GM23248 (cell line): ENCODE results near the gene GRN. TPM values are rescaled to one million over a fixed set of nuclear protein-coding genes. Genes with fewer than 3 reads are reported as not detected.

Experiments used
- DNase-seq: peaks from one replicate; pipeline ENCODE4 v3.0.0-alpha.2; 2015
- H2AFZ ChIP-seq: fragments of 200-600 bp; sonication (generic); 2 replicates; pipeline ENCODE4 v1.6.1; 2016; ENCODE audit warnings: antibody characterized with exemption
- H3F3A ChIP-seq: fragments of 200-600 bp; sonication (generic); 2 replicates; pipeline ENCODE4 v1.6.1; 2016; ENCODE audit warnings: mild to moderate bottlenecking, antibody characterized with exemption, mixed run types; ENCODE audit not compliant: insufficient read depth
- H3K27ac ChIP-seq: fragments of 200-600 bp; sonication (generic); 2 replicates; pipeline ENCODE4 v1.5.1; 2016; ENCODE audit warnings: mild to moderate bottlenecking
- H3K27me3 ChIP-seq: fragments of 200-600 bp; sonication (generic); replicated peaks from 2 replicates; pipeline ENCODE4 v1.6.1; 2016; ENCODE audit warnings: mild to moderate bottlenecking; ENCODE audit not compliant: insufficient read depth
- H3K36me3 ChIP-seq: fragments of 200-600 bp; sonication (generic); 2 replicates; pipeline ENCODE4 v1.6.1; 2016; ENCODE audit warnings: low read depth, mild to moderate bottlenecking
- H3K4me1 ChIP-seq: fragments of 200-600 bp; sonication (generic); 2 replicates; pipeline ENCODE4 v1.6.1; 2016; ENCODE audit warnings: mild to moderate bottlenecking; ENCODE audit not compliant: insufficient read depth
- H3K4me2 ChIP-seq: fragments of 200-600 bp; sonication (generic); one replicate; pipeline ENCODE4 v1.6.1; 2016; ENCODE audit warnings: mild to moderate bottlenecking; ENCODE audit not compliant: unreplicated experiment
- H3K4me3 ChIP-seq: fragments of 200-600 bp; sonication (generic); 2 replicates; pipeline ENCODE4 v1.5.1; 2016; ENCODE audit warnings: mild to moderate bottlenecking
- H3K79me2 ChIP-seq: fragments of 200-600 bp; sonication (generic); 2 replicates; pipeline ENCODE4 v1.6.1; 2016; ENCODE audit warnings: mild to moderate bottlenecking; ENCODE audit not compliant: insufficient read depth
- H3K9ac ChIP-seq: fragments of 200-600 bp; sonication (generic); 2 replicates; pipeline ENCODE4 v1.6.1; 2016; ENCODE audit warnings: mild to moderate bottlenecking
- H3K9me2 ChIP-seq: fragments of 200-600 bp; sonication (generic); 2 replicates; pipeline ENCODE4 v1.6.1; 2016; ENCODE audit warnings: mixed run types, mild to moderate bottlenecking, moderate library complexity; ENCODE audit not compliant: insufficient read depth
- H3K9me3 ChIP-seq: fragments of 200-600 bp; sonication (generic); one replicate; pipeline ENCODE4 v1.6.1; 2017; ENCODE audit warnings: low read depth
- H4K20me1 ChIP-seq: fragments of 200-600 bp; sonication (generic); 2 replicates; pipeline ENCODE4 v1.6.0; 2016; ENCODE audit not compliant: insufficient read depth
- EZH2 ChIP-seq: fragments of 200-600 bp; sonication (generic); IDR thresholded peaks from 2 replicates; pipeline ENCODE4 v1.6.1; 2018; ENCODE audit warnings: antibody characterized with exemption, mild to moderate bottlenecking; ENCODE audit not compliant: insufficient read depth, poor library complexity, severe bottlenecking
- EZH2phosphoT487 ChIP-seq: fragments of 200-600 bp; sonication (generic); IDR thresholded peaks from 2 replicates; pipeline ENCODE4 v1.6.1; 2018; ENCODE audit warnings: antibody characterized with exemption, moderate library complexity, mild to moderate bottlenecking, low read depth; ENCODE audit not compliant: insufficient read depth
- WGBS, 2 experiments: methylation state at CpG; one replicate each; pipeline ENCODE4 v1.1.6; 2015 to 2017; ENCODE audit warnings: low lambda C conversion rate in 2 of 2, low coverage in 1 of 2; ENCODE audit errors: missing lambda C conversion rate in 2 of 2; 5-methylcytosine and 5-hydroxymethylcytosine counted together
- in situ Hi-C: fragments of 300-500 bp; cut with MboI; formaldehyde crosslinking; loops from 2 replicates; pipeline ENCODE4 v1.15.0; 2020
- polyA plus RNA-seq: library from polyadenylated mRNA; unstranded; fragments of >200 nt; fragmentation: Nextera tagmentation; extraction: Ambion mirVana; gene quantifications from 2 replicates; pipeline ENCODE4 v1.2.1, GENCODE V29; 2016
- total RNA-seq: library from RNA; depleted of rRNA; stranded (reverse); fragments of >200 nt; shearing (Covaris generic); gene quantifications from 2 replicates; pipeline ENCODE4 v1.2.3, GENCODE V29; 2014

The GRN gene
- total and polyA plus RNA-seq, 2 experiments from 2014 or later: 410 to 440 TPM

DNA sequence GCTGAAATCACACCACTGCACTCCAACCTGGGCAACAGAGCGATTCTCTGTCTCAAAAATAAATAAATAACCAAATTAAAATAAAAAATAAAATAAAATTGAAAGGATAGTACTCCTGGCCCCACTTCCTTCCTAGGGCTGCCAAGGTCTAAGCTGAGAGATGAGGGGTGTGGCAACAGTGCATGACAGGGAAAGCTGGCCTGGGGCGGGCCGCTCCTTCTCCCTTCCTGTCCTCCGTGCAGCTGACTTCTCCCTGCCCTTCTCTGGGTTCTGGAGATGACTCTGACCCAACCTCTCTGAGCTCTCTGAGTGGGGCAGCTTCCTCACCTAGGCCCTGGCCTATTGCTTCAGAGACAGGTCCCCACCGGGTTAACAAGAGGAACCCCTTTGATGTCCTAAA is 11.7 kb upstream of the GRN start:
- Histone ChIP-seq H3K27me3 (no peaks in the 10 kb centered on the region), H3K9me3 (no peaks in the 10 kb centered on the region), H3K4me2 (no peak overlapping the region), H4K20me1 (no peaks in the 10 kb centered on the region), H3K36me3 (no peaks in the 10 kb centered on the region), H3K9ac (no peak overlapping the region), H2AFZ (no peak overlapping the region), H3K9me2 (no peaks in the 10 kb centered on the region), H3F3A (peaks cover under 1% of the 10 kb centered on the region; the same call in 1 of the 2 replicates), H3K4me3 (no peak overlapping the region), H3K27ac (no peak overlapping the region), H3K4me1 (peaks cover 4% of the 10 kb centered on the region; the same call in 1 of the 2 replicates), H3K79me2 (no peaks in the 10 kb centered on the region)
- TF ChIP-seq EZH2phosphoT487: no peak
- TF ChIP-seq EZH2: no peak
- 48 to 58% methylated on average over 5 of the region's 5 CpGs for WGBS, 2 experiments
- no peak for DNase-seq
- in situ Hi-C loops: no loop called here

DNA sequence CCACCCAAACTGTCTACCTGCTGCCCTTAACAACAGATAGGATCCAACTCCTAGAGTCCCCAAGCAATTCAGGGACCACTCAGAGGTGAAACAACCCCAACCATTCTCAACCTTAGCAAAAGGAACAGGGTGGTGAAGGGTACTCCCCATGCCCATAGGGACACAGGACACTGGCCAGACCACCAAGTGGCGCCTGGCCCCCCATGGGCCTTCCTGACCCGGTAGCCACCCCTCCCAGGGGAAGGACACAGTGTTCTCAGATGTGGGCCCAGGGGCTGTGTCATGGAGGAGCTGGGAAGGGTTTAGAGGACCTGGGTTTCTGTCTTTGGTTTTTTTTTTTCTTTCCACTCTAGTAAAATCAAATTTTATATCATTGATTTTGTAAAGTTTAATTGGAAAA is 10.8 kb upstream of the GRN start:
- in situ Hi-C loops: no loop called here
- 19 to 29% methylated on average over 2 of the region's 2 CpGs for WGBS, 2 experiments
- no peak overlapping the region for H3K9ac ChIP-seq
- DNase-seq: no peak
- H3K27ac ChIP-seq: no peak overlapping the region
- H3K79me2 ChIP-seq: no peaks in the 10 kb centered on the region
- H3K9me2 ChIP-seq: no peaks in the 10 kb centered on the region
- no peaks in the 10 kb centered on the region for H3F3A ChIP-seq
- no peak overlapping the region for H3K4me2 ChIP-seq
- H3K4me1 ChIP-seq: no peaks in the 10 kb centered on the region
- H3K4me3 ChIP-seq: no peak overlapping the region
- TF ChIP-seq EZH2 (no peak), EZH2phosphoT487 (no peak)
- no peaks in the 10 kb centered on the region for H3K9me3 ChIP-seq
- H4K20me1 ChIP-seq: no peaks in the 10 kb centered on the region
- H3K27me3 ChIP-seq: no peaks in the 10 kb centered on the region
- no peak overlapping the region for H2AFZ ChIP-seq
- H3K36me3 ChIP-seq: no peaks in the 10 kb centered on the region

DNA sequence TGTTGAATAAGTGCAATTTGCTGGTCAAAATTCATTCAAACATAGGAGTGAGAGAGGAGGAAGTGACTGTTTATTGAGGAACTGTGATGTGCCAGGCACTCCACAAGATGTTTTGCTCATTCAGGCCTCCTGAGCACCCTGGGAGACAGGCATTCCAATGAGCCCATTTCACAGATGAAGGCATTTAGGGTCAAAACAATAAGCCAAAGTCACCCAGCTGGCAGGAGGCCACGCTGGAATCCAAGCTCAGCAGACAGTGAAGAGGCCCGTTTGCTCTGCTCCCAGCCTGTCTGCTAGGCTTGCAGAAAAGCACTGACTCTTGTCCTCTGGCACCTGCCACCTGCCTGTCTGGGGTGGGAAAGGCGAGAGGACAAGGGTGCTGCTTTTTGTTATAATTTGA is 10.4 kb upstream of the GRN start:
- no peaks in the 10 kb centered on the region for H4K20me1 ChIP-seq
- 9 to 21% methylated on average over 3 of the region's 3 CpGs for WGBS, 2 experiments
- in situ Hi-C loops: no loop called here

DNA sequence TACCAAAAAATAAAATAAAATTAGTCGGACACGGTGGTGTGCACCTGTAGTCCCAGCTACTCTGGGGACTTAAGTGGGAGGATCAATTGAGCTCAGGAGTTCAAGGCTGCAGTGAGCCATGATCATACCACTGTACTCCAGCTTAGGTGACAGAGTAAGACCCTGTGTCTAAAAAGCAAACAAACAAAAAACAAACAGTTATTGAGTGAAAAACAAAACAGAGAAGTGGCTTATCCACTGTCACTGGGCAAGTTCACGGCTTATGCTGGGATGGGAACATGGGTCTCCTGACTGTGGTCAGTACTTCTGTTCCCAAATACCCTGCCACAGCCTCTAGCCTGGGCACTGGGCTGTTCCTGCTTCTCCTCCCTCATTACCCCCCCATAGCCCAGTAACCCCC is 9.5 kb upstream of the GRN start:
- no peak overlapping the region for H2AFZ ChIP-seq

More for the DNA sequence above, 10.4 kb upstream of the GRN start:
- Histone ChIP-seq H3K27me3 (no peaks in the 10 kb centered on the region), H3K4me2 (no peak overlapping the region), H3K9me2 (no peaks in the 10 kb centered on the region), H3K9ac (no peak overlapping the region), H3K9me3 (no peaks in the 10 kb centered on the region), H3K36me3 (no peaks in the 10 kb centered on the region), H3K4me1 (no peaks in the 10 kb centered on the region), H2AFZ (no peak overlapping the region), H3K27ac (no peak overlapping the region), H3K79me2 (no peaks in the 10 kb centered on the region), H3K4me3 (no peak overlapping the region), H3F3A (no peaks in the 10 kb centered on the region)
- no peak for DNase-seq
- no peak for TF ChIP-seq EZH2
- TF ChIP-seq EZH2phosphoT487: no peak

DNA sequence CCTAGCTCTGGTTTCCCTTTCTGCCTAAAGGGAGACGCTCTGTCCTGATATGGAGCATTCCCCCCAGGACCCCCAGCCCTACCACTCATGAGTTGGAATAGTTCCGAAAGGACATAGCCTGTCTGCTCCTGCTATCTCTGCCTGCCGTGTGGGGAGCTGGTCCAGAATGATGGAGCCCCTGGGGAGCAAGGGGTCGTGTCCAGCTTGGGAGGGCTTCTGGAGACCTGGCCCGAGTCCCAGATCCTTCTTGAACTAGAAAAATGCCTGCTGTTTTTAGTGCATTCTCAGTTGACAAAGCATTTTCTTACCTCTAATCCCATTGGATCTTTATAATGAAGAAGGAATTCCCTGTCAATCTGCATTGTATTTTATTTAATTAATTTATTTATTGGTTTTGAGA is 9.1 kb upstream of the GRN start:
- Histone ChIP-seq H3K4me3 (no peak overlapping the region), H3K9ac (no peak overlapping the region), H2AFZ (no peak overlapping the region), H3K4me2 (no peak overlapping the region), H3K27ac (no peak overlapping the region), H3K36me3 (no peaks in the 10 kb centered on the region), H3K9me3 (no peaks in the 10 kb centered on the region), H3F3A (no peaks in the 10 kb centered on the region), H4K20me1 (no peaks in the 10 kb centered on the region), H3K4me1 (no peaks in the 10 kb centered on the region), H3K79me2 (no peaks in the 10 kb centered on the region), H3K9me2 (no peaks in the 10 kb centered on the region), H3K27me3 (no peaks in the 10 kb centered on the region)
- TF ChIP-seq EZH2: no peak
- no peak for TF ChIP-seq EZH2phosphoT487
- WGBS, 2 experiments: 36 to 43% methylated on average over 5 of the region's 5 CpGs
- in situ Hi-C loops: no loop called here
- DNase-seq: no peak

More for the DNA sequence above, 9.5 kb upstream of the GRN start:
- DNase-seq: no peak
- no peaks in the 10 kb centered on the region for H3K36me3 ChIP-seq
- H3K79me2 ChIP-seq: no peaks in the 10 kb centered on the region
- no peak overlapping the region for H3K9ac ChIP-seq
- H3K4me3 ChIP-seq: no peak overlapping the region
- no peak overlapping the region for H3K4me2 ChIP-seq
- no peaks in the 10 kb centered on the region for H3K4me1 ChIP-seq
- no peaks in the 10 kb centered on the region for H3F3A ChIP-seq
- H3K9me3 ChIP-seq: no peaks in the 10 kb centered on the region
- TF ChIP-seq EZH2phosphoT487 (no peak), EZH2 (no peak)
- no peaks in the 10 kb centered on the region for H3K9me2 ChIP-seq
- in situ Hi-C loops: no loop called here
- H3K27me3 ChIP-seq: no peaks in the 10 kb centered on the region
- H3K27ac ChIP-seq: no peak overlapping the region
- 77 to 80% methylated on average over 3 of the region's 3 CpGs for whole genome bisulfite sequencing, 2 experiments
- no peaks in the 10 kb centered on the region for H4K20me1 ChIP-seq
